Lower leg skin (tissue), 4 donors: ENCODE results near the gene TPRN. TPM values are rescaled to one million over a fixed set of nuclear protein-coding genes. Genes with fewer than 3 reads are reported as not detected.

Experiments used
- DNase-seq, 2 donors: peaks; one replicate each; pipeline ENCODE4 v3.0.0-alpha.2; 2019; ENCODE audit warnings: low spot score in 2 of 2
- H3K4me3 ChIP-seq: fragments of 200-600 bp; sonication (generic); 2 replicates; pipeline ENCODE4 v1.5.1; 2017; ENCODE audit warnings: mild to moderate bottlenecking, low read depth; ENCODE audit not compliant: poor library complexity, severe bottlenecking
- POLR2A ChIP-seq, 2 donors: fragments of 450-650 bp; IDR thresholded peaks; one replicate each; pipeline ENCODE4 v1.6.1; 2016 to 2017; ENCODE audit warnings: antibody characterized with exemption in 2 of 2, mild to moderate bottlenecking in 1 of 2, moderate library complexity in 1 of 2
- WGBS, 2 donors: methylation state at CpG; one replicate each; pipeline ENCODE4 v1.1.5; 2018; 5-methylcytosine and 5-hydroxymethylcytosine counted together
- intact Hi-C: fragments of 100-400 bp; cut with DNase I; formaldehyde crosslinking; loops from one replicate; pipeline ENCODE4 v1.15.0; 2023; ENCODE audit warnings: low total_unique reads
- total RNA-seq, 4 donors: library from RNA; depleted of rRNA; stranded (reverse); fragments of >200 nt; gene quantifications; one replicate each; pipeline ENCODE4 v1.1.0, GENCODE V29; 2016
- TF ChIP-seq, protein P1 (sequence below), 3 donors: fragments of 450-650 bp; IDR thresholded peaks; one replicate each; pipeline ENCODE4 v1.5.1; 2016; ENCODE audit warnings: antibody characterized with exemption in 3 of 3, mild to moderate bottlenecking in 3 of 3, moderate library complexity in 2 of 3

TPRN gene
- total RNA-seq, 4 donors from 2014 or later = 27.6 to 34.2 (median 29.1) TPM

DNA sequence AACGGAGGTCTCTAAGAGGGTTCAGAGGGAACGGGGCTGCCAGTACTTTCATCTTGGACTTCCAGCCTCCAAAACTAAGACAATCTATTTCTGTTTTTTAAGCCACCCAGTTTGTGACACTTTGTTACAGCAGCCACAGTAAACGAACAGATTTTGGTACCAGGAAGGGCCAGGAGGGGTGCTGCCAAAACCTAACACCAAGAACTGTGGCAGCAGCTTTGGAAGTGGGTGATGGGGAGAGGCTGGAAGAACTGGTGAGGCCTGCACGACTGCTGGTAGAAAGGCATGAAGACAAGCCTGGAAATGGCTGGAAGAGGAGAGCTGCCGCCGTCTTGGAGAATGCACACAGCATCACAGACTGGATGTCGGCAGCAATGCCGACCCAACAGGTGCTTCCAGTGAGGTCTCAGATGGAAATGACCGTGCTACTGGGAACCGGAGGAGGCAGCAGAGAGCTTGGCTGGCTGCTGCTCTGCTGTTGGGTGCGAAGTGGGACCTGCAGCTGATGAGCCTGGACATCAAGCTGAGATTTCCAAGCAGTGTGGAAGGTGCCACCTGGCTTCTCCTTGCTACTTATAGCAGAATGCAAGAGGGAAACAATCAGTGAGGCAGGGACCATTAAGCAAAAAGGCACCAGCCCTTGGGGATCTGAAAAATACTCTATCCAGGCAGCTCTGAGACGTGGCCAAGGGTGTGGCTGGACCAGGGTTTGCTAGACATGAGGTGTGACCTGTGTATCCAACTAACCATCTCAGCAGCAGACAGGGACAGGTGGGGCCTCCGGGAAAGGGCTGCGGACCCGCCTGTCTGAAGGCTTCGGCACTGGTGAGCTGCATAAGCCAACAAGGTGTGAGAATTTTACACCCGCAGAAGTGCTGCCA is 24.0 kb downstream of the TPRN start:
- H3K4me3 ChIP-seq = no peak overlapping the region
- TF ChIP-seq, protein P1, sequence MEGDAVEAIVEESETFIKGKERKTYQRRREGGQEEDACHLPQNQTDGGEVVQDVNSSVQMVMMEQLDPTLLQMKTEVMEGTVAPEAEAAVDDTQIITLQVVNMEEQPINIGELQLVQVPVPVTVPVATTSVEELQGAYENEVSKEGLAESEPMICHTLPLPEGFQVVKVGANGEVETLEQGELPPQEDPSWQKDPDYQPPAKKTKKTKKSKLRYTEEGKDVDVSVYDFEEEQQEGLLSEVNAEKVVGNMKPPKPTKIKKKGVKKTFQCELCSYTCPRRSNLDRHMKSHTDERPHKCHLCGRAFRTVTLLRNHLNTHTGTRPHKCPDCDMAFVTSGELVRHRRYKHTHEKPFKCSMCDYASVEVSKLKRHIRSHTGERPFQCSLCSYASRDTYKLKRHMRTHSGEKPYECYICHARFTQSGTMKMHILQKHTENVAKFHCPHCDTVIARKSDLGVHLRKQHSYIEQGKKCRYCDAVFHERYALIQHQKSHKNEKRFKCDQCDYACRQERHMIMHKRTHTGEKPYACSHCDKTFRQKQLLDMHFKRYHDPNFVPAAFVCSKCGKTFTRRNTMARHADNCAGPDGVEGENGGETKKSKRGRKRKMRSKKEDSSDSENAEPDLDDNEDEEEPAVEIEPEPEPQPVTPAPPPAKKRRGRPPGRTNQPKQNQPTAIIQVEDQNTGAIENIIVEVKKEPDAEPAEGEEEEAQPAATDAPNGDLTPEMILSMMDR (IDR thresholded peaks at IDR 0.05) = peak in 1 of 3 donors; percentile 29
- no peak for TF ChIP-seq POLR2A (IDR thresholded peaks at IDR 0.05)
- WGBS, 2 donors = 35 to 46% methylated on average over 17 of the region's 17 CpGs
- DNase-seq = no peak
- intact Hi-C loops = no loop called here

GRCh38 chr9:137175345-137175961 is 25.1 kb downstream of the TPRN start:
- intact Hi-C loops = loop anchor here (2.0 kb wide), 1 partner anchor 55 kb away; the partner anchor contains the start of gene SLC34A3
- no peak for TF ChIP-seq POLR2A (IDR thresholded peaks at IDR 0.05)
- TF ChIP-seq, protein P1 (IDR thresholded peaks at IDR 0.05) = no peak
- no peak overlapping the region for H3K4me3 ChIP-seq
- DNase-seq = no peak
- WGBS, 2 donors = 26 to 34% methylated on average over 7 to 19 of the region's 33 CpGs

GRCh38 chr9:137174722-137175293 is 25.7 kb downstream of the TPRN start:
- no peak overlapping the region for H3K4me3 ChIP-seq
- DNase-seq = no peak
- WGBS, 2 donors = 23 to 31% methylated on average over 13 to 29 of the region's 34 CpGs
- TF ChIP-seq POLR2A (IDR thresholded peaks at IDR 0.05) = no peak
- TF ChIP-seq, protein P1 (IDR thresholded peaks at IDR 0.05) = no peak
- intact Hi-C loops = loop anchor here (2.0 kb wide), 1 partner anchor 56 kb away; the partner anchor contains the start of gene SLC34A3

DNA sequence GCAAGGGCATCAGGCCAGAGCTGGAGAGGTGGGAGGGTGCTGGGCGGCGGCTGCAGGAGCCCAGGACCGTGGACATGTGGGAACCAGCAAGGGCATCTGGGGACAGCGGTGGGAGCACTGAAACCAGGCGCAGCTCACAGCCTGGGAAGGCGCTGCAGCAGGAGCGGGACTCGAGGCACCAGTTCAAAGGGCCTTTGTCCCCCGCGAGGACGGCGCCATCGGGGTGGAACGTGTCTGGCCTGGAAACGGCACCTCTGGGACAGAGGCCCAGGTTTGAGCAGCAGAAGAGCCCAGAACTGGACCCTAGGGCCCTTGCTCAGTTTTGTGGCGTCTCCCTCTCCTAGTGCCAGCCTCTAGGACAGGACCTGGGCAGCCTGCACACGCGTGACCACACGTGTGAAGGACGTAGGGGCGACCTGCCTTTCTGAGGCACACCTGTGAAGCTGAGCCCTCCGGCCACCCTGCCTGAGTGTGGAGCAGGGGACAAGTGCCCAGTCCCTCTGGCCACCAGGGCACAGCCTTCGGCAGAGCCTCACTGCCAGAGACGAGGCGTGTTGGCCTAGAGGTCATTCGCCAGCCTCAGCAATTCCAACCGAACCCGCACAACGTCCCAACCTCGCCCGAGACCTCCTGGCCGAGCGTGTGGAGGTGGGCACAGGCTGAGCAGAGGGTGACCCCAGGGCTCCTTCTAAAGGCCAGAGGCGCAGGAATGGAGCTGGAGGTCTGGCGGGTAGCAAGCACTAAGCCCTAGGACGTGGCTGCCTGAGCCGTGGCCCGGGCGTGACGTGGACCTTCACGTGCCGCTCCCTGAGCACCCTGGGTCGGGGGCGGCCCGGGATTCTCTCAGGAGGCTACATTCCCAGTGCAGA is 26.5 kb downstream of the TPRN start:
- no peak for DNase-seq
- WGBS, 2 donors = 65% methylated on average over 31 to 37 of the region's 45 CpGs
- intact Hi-C loops = loop anchor here (2.0 kb wide), 1 partner anchor 57 kb away; the partner anchor contains the start of gene SLC34A3
- TF ChIP-seq POLR2A (IDR thresholded peaks at IDR 0.05) = no peak
- TF ChIP-seq, protein P1 (IDR thresholded peaks at IDR 0.05) = no peak
- H3K4me3 ChIP-seq = no peak overlapping the region
